ENCODE measurements around the gene NEUROD2.

Gene NEUROD2

DNA sequence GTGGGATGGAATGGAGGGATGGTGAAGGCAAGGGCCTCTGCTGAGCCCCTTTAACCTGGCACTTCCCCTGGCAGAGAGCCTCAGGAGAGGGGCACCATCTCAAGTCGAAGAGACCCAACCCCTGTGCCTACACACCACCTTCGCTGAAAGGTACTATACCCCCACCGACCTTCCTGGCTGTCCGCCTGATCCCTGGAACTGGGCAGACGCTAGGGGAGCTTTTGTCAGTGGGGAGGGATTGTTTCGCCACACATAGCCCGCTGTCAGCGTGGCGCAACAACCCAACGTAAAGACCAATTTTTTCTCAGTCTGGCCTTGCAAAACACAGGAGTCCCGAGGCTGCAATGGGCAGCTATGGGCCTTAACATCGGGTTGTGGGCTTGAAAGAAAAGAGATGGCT, 22.2 kb upstream of the NEUROD2 start:
- DNase-seq (ENCODE audit: low read depth), result no peak
- no peak overlapping the region for H3K4me3 ChIP-seq (ENCODE audit: control insufficient read depth, low read depth, low read length)
- TF ChIP-seq, protein P1, sequence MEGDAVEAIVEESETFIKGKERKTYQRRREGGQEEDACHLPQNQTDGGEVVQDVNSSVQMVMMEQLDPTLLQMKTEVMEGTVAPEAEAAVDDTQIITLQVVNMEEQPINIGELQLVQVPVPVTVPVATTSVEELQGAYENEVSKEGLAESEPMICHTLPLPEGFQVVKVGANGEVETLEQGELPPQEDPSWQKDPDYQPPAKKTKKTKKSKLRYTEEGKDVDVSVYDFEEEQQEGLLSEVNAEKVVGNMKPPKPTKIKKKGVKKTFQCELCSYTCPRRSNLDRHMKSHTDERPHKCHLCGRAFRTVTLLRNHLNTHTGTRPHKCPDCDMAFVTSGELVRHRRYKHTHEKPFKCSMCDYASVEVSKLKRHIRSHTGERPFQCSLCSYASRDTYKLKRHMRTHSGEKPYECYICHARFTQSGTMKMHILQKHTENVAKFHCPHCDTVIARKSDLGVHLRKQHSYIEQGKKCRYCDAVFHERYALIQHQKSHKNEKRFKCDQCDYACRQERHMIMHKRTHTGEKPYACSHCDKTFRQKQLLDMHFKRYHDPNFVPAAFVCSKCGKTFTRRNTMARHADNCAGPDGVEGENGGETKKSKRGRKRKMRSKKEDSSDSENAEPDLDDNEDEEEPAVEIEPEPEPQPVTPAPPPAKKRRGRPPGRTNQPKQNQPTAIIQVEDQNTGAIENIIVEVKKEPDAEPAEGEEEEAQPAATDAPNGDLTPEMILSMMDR (conservative IDR thresholded peaks at IDR 0.05; ENCODE audit: control insufficient read depth, insufficient read depth, low read depth, low read length), result no peak

DNA sequence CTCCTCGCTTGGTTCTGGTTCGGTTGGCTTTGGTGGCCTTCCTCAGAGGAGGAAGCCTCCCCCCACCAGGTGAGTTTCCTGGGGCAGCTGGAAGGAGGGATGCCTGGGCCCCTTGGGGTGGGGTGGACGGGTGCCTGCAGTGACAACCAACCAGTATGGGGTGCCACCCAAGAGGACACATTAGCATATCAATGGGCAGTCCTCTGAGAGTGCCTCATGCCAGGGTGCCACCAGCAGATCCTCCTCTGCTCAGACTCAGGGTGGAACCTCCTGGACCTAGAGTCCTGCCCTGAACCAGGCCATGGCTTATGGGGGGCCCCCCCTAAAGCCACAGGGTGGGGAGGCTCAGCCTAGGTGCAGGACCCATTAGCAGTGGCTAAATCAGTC, 21.8 kb upstream of the NEUROD2 start:
- TF ChIP-seq, protein P1 (conservative IDR thresholded peaks at IDR 0.05; ENCODE audit: control insufficient read depth, insufficient read depth, low read depth, low read length), result no peak
- H3K4me3 ChIP-seq (ENCODE audit: control insufficient read depth, low read depth, low read length), result no peak overlapping the region
- no peak for DNase-seq (ENCODE audit: low read depth)

DNA sequence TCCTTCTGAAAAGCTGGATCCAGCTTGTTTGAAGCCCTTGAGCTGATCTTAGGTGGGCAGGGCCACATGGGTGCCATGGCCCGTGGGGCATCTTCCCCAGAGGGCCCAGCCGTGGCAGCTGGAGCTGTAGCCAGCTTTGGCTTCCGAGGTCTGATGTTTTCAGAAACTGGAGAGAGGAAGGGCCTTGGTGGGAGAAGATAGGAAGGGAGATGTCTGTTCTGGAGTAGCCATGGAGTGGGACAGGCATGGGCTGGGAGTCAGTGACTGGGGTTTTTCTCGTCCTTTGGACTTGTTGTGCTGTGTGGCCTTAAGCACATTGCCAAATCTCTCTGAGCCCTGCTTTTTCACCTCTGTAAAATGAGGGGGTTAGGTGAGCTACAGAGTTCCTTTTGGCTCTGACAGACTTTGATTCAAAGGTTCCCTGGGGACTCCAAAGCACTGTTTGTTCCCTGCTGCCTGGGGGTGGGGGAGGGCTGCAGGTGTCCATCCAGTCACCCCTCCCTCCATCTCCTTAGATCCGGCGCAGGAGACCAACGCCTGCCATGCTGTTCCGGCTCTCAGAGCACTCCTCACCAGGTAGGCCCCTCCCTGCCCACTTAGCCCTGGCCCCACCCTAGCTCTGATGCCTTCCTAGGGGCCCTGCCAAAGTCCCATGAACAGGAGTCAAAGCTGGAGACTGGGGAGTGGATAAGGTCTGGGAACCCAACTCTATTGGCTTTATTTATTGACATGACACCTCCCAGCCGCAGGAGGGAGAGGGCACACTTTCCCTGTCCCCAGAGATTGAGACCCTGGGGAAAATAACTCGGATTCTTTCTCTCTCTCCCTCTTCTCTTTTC, 21.2 kb upstream of the NEUROD2 start:
- H3K4me3 ChIP-seq (ENCODE audit: control insufficient read depth, low read depth, low read length), result no peak overlapping the region
- TF ChIP-seq, protein P1 (conservative IDR thresholded peaks at IDR 0.05; ENCODE audit: control insufficient read depth, insufficient read depth, low read depth, low read length), result no peak
- no peak for DNase-seq (ENCODE audit: low read depth)

DNA sequence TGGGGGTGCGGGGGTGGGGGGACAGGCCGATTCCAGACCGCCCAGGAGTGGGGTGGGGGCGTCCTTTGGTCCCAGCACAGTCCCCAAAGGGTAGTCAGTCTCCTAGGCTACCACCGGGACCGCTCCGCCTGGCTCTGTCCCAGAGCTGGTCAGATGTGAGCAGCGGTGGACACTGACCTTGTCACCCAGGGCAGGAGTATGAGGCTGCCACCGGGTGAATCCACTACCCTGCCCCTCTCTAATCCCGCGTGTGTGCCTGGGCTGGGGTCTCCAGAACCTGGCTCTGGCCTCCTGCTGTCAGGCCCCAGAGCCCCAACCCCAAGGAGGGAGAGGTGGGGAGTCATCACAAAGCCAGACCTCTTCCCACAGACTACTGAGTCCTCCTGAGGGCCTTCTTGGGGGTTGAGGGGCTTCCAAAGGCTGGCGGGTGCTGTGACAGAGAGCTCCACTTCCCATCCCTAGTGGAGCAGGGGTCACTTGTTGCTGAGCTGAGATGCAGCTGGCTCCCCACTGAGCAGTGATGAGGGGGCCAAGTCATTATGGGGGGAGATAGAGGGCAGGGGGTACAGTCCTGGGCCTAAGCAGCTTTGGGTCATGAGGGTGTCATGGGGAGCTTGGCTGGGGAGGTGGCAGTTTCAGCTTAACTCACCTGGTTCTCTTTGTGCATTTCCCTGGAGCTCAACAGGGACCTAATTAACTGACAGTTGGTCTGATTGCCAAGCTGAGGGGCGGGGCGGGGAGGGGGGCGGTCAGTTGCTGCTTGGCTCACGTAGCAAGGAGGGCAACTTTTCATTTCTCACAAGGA, 20.2 kb upstream of the NEUROD2 start:
- TF ChIP-seq, protein P1 (conservative IDR thresholded peaks at IDR 0.05; ENCODE audit: control insufficient read depth, insufficient read depth, low read depth, low read length), result no peak
- no peak overlapping the region for H3K4me3 ChIP-seq (ENCODE audit: control insufficient read depth, low read depth, low read length)

DNA sequence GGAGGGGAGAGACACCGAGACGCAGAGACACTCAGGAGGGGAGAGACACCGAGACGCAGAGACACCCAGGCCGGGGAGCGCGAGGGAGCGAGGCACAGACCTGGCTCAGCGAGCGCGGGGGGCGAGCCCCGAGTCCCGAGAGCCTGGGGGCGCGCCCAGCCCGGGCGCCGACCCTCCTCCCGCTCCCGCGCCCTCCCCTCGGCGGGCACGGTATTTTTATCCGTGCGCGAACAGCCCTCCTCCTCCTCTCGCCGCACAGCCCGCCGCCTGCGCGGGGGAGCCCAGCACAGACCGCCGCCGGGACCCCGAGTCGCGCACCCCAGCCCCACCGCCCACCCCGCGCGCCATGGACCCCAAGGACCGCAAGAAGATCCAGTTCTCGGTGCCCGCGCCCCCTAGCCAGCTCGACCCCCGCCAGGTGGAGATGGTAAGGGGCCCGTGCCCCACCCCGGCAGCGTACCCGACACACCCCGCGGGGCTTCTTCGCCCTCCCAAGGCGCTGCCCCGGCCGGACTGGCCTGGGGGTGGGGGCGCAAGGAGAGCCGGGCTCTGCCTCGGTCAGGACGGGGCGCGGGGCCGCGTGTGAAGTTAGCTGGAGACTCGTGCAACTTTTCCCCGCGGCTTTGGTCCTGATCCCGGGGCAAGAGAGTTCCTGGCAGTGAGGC, 19.5 kb upstream of the NEUROD2 start:
- no peak for DNase-seq (ENCODE audit: low read depth)
- peak overlapping the region; percentile 4 for H3K4me3 ChIP-seq (ENCODE audit: control insufficient read depth, low read depth, low read length)
- TF ChIP-seq, protein P1 (conservative IDR thresholded peaks at IDR 0.05; ENCODE audit: control insufficient read depth, insufficient read depth, low read depth, low read length), result no peak

More for the DNA sequence above, 20.2 kb upstream of the NEUROD2 start:
- no peak for DNase-seq (ENCODE audit: low read depth)

DNA sequence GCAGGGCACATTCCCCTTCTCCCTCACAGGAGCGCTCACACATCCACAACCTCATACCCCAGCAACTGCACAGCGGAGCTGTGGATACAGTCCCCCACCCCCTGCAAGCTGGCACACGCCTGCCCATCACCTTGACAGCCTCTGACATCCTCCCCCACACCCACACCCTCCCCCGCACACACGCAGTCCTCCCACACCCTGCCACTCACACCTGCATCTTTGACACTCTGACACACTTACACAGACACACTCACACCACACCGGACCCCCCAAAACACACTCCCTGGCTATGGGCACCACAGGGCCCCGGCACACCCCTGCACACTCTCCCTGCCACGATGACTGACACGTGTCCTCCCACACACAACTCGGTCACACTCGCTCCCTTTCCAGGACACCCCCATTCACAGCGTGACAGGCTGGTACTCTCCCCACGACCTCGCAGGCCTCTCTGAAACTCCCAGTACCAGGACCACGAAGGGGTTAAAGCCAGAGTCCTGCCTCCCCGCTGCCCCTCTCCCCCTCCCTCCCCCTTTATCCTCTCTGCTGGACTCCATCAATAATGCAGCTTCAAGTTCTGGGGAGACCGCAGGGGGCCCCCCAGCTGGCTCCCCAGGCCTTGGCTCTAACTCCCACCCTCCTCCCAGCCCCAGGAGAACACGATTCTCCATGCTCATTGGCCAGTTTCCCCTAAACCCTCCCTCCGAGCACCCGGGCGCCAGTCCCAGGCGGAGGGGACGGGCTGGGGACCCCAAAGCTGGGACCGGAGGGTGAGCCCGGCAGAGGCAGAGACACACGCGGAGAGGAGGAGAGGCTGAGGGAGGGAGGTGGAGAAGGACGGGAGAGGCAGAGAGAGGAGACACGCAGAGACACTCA, 18.7 kb upstream of the NEUROD2 start, which contains the start of gene PPP1R1B:
PPP1R1B (plus strand) TSS at position 782 of the 876 bp plus-strand sequence. CDS start 441 bp downstream, outside the sequence.
- TF ChIP-seq, protein P1 (conservative IDR thresholded peaks at IDR 0.05; ENCODE audit: control insufficient read depth, insufficient read depth, low read depth, low read length), result no peak
- H3K4me3 ChIP-seq (ENCODE audit: control insufficient read depth, low read depth, low read length), result peak within 1 kb of the TSS; percentile 4
- no peak for DNase-seq (ENCODE audit: low read depth)
